Stimulated activated CD8-positive, alpha-beta memory T cell treated with anti-CD3 and anti-CD28 coated beads, Interleukin-12 subunit alpha, Interleukin-12 subunit beta, amount 100 ng/mL, for 1 hour (primary cell): ENCODE data around the gene EPM2AIP1.
A peak's percentile ranks its signal among the peaks of the same experiment; 100 is the strongest.
"Not testable (repeated sequence)": the region's sequence is repeated elsewhere in the genome, so short reads cannot be mapped to it uniquely, and the experiment has no call there.

ENCODE experiments used
- DNase-seq: peaks from one replicate; pipeline ENCODE4 v3.0.0-alpha.2; 2020; ENCODE audit warnings: low read depth

Gene EPM2AIP1

DNA sequence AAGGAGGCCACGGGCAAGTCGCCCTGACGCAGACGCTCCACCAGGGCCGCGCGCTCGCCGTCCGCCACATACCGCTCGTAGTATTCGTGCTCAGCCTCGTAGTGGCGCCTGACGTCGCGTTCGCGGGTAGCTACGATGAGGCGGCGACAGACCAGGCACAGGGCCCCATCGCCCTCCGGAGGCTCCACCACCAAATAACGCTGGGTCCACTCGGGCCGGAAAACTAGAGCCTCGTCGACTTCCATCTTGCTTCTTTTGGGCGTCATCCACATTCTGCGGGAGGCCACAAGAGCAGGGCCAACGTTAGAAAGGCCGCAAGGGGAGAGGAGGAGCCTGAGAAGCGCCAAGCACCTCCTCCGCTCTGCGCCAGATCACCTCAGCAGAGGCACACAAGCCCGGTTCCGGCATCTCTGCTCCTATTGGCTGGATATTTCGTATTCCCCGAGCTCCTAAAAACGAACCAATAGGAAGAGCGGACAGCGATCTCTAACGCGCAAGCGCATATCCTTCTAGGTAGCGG lies at the start of gene EPM2AIP1:
TSS of gene EPM2AIP1 (minus strand) at position 326 of the 520 bp plus-strand sequence. CDS start at position 272, 54 bp downstream.
- DNase-seq, result peak; percentile 97

DNA sequence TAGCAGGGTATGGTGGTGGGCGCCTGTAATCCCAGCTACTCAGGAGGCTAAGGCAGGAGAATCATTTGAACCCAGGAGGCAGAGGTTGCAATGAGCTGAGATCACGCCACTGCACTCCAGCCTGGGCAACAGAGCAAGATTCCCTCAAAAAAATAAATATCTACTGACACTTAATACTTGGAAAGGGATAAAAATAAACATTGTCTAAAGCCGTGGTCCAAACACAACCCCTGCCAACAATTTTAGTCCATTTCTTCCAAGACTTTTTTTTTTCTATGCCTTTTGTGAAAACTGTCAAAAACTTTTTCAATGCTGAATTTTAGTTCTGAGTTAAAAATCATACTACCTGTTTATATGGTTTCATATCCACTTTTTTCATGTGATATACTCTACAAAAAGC lies 49.8 kb upstream of the EPM2AIP1 start:
- not testable (repeated sequence) for DNase-seq

DNA sequence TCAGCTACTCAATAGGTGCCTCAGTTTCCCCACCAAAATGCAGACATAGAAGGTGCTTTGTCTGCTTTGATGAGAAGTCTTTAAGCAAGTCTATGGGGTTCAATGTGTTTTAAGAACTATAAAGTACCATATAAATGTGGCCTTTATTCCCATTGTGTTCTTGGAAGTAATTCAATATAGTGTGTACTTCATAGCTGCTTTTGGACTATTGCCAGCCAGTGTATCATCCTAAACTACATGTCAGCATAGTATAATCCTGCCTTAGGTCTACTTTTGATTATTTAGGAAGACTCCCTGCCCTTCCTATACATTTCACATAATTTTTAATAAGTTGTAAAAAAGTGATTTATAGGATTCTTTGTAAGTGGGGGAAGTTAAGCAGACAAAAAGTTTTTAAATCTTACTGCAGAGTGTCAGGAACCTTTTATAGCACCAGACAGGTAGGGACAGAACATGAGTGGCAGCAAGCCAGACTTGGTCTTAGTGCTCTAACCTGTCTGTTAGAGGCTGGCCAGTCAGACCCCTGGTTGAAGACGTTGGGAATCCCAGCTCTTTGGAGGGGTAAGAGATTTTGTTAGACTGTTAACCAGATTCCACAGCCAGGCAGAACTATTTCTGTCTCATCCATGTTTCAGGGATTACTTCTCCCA lies 48.7 kb upstream of the EPM2AIP1 start:
- DNase-seq, result no peak

DNA sequence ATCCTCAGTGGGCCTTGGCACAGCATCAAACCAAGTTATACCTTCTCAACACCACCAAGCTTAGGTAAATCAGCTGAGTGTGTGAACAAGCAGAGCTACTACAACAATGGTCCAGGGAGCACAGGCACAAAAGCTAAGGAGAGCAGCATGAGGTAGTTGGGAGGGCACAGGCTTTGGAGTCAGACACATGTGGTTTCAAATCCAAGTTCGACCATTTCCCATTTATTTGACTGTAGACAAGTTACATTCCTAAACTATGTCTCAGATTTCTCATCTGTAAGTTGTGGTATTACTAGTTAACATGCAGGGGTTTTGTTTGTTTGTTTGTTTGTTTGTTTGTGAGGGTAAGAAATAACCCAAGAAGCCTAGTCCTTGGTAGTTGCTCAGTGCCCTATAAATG lies 47.3 kb upstream of the EPM2AIP1 start:
- DNase-seq, result no peak

DNA sequence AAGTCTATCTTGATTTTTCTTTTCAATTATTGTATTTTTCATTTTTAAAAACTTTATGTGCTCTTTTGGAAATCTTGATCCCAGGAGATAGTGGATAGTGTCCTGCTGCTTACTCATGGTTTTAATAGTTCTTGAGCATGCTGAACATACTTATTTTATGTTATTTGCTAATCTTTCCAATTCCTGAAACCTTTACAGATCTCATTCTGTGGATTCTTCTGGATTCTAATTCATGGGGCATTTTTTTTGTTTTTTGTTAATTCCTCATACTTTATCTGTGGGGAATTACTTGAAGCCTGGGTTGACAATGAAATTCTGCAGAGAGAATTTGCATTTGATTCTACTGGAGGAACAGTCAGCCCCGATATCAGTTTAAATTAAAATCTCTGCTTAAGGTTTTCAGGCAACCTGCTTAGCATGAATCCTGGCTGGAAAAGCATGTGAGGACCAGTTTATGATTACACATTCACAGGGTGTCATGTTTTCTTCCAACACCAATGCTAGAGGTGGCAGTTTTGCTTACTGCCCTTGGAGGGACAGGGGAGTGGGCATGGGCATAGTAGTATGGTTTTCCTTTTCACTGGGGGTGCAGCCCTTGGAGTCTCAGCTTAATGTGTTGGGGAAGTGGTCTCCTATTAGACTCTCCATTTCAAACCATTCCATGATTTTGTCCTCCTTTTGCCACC lies 46.4 kb upstream of the EPM2AIP1 start:
- no peak for DNase-seq

DNA sequence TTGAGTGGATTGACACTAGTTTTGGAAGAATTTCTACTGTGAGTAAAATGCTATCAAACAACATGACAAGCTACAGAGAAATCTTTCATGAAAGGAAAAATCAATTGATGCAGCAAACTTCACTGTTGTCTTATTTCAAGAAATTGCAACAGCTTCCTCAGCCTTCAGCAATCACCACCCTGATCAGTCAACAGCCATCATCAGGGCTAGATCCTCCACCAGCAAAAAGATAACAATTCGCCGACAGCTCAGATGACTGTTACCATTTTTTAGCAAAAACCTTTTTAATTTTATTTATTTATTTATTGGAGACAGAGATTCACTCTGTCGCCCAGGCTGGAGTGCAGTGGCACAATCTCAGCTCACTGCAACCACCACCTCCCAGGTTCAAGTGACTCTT lies 44.4 kb upstream of the EPM2AIP1 start:
- no peak for DNase-seq

DNA sequence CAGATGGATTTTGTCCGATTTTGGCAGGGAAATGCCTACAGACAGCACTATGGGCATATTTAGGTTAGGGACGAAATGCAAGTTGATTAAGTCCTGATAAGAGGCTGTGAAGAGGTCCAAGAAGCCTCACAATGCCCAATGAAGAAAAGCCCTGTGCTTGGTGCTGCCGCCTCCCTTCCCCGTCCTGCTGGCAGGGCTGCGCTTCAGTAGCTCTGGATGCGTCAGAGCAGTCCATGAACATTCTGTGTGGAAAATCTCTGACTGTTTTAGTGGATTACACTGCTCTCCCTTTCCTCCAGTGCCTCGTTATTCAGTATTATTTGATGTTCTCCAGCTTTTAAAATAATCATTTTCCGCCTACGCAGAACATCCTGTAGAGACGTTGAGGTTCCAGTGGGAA lies 40.0 kb upstream of the EPM2AIP1 start:
- DNase-seq, result no peak

DNA sequence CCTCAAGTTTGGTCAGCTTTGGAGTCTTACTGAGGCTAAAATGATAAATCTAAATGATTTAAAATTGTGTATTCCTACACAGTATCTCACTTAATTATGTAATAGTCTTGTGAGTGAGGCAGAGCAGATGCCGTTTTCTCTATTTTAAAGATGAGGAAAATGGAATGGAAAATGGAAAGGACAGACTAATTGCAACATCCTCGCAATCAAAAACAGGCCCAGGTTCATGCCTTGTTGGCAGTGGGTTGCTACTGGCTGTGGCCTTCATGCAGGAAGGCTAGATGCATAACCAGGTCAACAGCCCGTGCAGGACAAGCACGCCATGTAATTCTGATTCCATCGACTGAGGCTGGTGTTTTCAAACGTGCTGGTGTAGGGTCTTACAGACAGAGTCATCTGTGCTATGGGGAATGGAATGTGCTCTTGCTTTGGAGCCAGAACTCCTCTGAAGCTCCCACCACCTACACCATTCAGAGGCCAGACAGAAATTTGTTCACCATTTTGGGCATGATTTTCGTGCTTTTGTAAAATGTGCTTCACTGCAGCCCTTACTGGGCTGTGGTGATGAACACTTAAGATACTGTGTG lies 38.3 kb upstream of the EPM2AIP1 start:
- no peak for DNase-seq

DNA sequence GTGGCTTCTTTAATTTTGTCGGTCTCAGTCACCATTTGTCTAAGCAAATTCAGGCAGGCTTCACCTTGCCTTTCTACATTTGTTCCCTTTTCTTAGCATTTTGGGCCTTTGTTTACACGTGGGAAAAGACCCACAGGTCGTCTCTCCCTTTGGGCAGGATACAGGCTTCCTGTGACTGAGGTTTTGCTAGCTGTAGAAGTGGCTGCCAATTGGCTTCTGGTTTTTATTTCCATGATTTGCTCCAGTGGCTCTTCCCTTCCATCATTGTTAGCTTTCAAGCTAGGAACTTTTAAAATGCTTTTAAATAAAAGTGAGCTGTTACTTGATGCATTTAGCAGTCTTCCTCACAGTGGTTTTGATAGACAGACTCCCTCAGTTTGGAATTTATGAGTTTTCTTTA lies 37.7 kb upstream of the EPM2AIP1 start:
- no peak for DNase-seq

DNA sequence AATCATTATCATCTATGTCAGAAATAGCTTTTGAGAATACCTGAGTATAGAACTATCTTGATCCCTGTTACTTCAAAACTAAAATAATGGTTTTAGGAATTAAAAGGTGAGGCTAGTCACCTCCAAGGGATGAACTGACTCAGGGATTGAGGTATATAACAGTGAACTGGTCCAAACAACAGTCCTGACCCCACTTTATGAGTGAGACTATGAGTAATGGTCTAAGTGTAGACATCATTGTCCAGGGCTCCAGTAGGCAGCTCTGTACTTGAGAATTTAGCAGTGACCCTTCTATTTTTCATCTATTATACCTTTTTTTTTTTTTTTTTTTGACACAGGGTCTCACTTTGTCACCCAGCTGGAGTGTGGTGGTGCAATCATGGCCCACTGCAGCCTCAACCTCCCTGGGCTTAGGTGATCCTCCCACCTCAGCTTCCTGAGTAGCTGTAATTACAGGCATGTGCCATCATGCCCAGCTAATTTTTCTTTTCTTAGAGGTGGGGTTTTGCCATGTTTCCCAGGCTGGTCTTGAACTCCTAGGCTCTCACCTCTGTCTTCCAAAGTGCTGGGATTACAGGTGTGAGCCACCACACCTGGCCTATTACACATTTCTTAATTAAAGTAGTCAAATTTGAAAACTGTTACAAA lies 36.7 kb upstream of the EPM2AIP1 start:
- DNase-seq, result no peak

DNA sequence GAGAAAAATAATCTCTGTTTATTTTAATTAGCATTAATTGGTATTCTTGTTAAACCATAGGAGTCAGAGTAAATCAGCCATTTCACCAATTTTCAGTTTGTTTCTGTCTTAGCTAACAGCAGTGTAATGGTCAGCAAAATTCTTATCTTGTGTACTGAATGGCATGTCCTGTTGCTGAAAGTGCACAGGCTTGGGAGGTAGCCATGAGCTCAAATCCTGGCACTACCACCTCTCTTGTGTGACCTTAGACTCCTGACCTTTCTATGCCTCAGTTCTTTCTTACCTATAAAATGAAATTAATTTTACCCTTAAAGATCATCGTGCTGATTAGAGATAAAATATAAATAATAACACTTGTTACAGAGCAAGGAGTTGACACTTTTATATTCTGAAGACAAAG lies 36.2 kb upstream of the EPM2AIP1 start:
- no peak for DNase-seq

DNA sequence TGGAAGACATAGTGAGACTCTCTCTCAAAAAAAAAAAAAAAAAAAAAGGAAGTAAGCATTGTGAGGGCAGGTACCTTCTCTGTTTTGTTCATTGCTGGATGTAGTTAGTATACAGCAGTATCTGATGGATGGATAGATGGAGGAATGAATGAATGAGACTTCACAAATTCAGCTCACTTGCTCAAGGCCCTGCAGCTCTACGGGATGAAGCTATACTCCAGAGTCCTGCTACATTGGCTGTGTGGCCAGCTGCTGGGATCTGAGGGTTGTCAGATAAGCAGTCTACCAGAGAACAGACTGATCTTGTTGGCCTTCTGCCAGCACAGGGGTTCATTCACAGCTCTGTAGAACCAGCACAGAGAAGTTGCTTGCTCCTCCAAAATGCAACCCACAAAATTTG lies 35.4 kb upstream of the EPM2AIP1 start:
- DNase-seq, result no peak

DNA sequence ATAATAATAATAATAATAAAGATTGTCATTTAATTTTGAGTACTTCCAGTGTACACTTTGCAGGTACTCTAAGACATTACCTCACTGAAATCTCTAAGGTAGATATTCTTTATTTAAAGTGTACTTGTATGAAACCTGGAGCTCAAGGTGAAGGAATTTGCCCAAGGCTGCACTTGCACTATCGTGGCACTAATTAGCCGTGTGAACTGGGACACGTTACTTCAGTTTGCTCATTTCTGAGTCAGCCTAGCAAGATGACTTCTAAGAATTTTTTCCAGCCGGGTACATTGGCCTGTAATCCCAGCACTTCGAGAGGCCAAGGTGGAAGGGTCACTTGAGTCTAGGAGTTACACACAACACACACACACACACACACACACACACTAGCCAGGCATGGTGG lies 33.9 kb upstream of the EPM2AIP1 start:
- no peak for DNase-seq

DNA sequence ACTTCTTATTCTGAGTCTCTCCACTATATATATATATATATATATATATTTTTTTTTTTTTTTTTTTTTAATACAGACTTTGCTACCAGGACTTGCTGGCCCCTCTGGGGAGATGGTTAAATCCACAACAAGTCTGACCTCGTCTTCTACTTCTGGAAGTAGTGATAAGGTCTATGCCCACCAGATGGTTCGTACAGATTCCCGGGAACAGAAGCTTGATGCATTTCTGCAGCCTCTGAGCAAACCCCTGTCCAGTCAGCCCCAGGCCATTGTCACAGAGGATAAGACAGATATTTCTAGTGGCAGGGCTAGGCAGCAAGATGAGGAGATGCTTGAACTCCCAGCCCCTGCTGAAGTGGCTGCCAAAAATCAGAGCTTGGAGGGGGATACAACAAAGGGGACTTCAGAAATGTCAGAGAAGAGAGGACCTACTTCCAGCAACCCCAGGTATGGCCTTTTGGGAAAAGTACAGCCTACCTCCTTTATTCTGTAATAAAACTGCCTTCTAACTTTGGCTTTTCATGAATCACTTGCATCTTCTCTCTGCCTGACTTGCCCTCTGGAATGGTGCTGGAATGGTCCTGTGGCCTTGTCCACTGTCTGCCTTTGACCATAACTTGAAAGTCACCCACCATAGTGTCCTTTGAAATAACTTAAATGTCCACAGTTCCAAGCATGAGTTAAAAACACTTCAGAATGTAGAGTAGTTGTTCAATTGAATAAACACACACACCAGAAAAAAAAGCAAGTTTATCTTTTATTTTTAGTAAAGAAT lies 32.8 kb upstream of the EPM2AIP1 start:
- DNase-seq, result no peak

DNA sequence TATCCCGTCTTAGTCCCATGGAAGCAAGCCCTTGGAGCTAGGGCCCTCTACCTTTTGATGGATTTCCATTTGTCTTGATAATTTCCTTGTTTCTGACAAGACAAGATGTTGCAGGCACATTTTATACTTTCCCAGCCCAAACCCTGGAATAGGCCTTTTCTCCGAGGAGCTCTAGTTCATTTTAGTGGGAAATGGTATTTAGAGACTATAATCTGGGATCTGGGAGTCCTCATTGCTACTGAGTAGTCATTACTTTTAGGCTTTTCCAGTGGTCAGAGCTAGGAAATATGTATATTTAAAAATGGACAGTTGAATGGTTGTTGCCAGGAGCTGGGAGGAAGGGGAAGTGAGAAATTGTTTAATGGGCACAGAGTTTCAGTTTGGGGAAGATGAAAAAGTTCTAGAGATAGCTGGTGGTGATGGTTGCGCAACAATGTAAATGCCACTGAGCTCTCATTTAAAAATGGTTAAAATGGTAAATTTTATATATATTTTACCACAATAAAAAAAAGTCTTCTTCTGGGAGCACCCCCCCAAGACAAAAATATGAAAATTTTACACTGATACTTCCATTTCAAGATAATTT lies 32.0 kb upstream of the EPM2AIP1 start:
- DNase-seq, result no peak

DNA sequence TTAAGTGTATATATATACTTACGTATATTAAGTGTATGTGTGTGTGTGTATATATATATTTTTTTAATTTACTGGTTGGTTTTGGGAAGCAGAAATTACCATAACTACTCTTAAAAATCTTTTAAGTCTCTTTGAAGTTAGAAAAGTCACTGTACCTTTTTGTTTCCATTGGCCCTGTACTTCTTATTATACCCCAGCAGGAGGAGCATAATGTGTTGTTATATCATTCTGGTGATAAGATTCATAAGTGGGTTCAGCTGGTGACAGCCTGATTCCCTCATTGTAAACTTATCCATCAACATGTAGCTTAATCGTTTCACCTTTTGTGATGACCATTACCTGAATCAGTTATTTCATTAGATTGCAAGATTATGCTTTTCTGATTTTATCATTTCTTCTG lies 31.2 kb upstream of the EPM2AIP1 start:
- DNase-seq, result no peak

DNA sequence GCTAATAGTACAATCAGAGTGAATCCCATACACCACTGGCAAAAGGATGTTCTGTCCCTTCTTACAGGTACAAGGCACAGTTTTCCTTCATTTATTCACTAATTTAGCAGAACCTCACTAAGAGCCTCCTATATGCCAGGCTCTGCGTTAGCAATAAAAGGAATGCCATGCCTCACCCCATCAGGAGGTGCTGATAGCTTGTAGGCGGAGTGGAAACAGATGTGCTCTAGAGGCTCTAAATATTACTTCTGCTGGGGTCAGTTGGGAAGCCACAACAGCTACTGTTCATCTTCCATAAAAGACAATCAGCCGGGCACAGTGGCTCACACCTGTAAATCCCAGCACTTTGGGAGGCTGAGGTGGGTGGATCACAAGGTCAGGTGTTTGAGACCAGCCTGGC lies 24.8 kb upstream of the EPM2AIP1 start:
- DNase-seq, result no peak

DNA sequence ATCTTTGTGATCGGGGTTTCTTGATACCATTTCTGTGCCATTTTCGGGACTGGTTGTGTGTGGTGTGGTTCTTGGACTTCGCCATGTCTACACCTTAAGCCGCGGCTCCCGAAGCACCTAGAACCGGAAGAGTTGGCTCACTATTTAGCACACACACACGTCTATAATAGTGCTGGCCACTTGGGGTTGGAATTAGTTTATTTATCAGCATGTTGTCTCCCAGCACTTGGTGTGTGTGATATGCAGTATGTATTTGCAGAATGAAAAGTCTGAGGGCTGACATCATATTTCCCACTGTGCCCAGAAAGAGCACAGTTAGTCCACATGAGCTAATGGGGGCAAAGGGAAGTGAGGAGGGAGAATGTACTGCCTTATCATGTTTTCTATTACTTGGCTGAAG lies 24.0 kb upstream of the EPM2AIP1 start:
- no peak for DNase-seq

DNA sequence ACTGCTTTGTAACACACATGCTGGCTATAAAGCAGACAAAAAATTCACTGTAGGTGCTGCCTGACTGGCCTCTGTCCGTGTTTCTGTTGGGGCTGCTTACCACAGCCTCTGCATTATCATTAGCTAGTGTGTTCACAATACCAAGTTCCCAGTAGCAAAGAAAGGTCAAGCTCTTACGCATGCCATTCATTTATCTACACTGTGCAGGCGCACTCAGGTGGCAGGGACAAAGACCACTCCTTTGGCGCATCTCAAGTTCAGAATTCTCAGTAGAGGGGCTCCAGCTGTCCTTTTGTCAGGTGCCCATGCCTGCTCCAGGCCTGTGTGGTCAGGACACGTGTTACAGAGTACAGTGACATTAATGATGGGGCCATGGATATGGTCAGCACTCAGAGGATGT lies 22.7 kb upstream of the EPM2AIP1 start:
- DNase-seq, result no peak

DNA sequence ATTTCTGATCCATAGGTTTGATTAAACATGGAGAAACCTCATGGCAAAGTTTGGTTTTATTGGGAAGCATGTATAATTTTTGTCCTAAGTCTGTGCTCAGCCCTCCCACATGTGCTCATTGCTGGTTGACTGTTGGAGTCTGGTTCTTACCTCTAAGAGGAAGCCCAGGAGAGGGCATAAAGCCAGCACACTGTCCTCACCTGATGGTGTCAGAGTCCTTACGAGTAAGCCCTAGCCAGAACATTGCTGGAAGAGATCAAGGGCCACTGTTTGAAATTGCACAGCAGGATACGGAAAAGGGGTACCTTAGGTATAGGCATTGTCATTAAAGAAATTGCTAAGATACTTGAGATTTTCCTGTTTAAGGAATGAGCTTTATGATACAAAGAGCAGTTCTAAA lies 21.7 kb upstream of the EPM2AIP1 start:
- no peak for DNase-seq
